K562 (cell line): ENCODE data around the gene SLC12A3. TPM values are rescaled to one million over a fixed set of nuclear protein-coding genes. Genes with fewer than 3 reads are reported as not detected.

Source experiments
- ATF3 ChIP-seq, 2 experiments: fragments of 450-650 bp in 1 of 2; sonication (generic) in 1 of 2; formaldehyde crosslinking in 1 of 2; IDR thresholded peaks in 1 of 2; conservative IDR thresholded peaks in 1 of 2; 2 replicates each; pipeline versions ENCODE4 v1.6.1 to v1.8.1; 2016 to 2023; ENCODE audit warnings: mild to moderate bottlenecking in 2 of 2, moderate library complexity in 2 of 2, inconsistent platforms in 1 of 2, missing genetic modification reagents in 1 of 2
- CHCHD3 ChIP-seq: fragments of 250-450 bp; sonication (Bioruptor Pico); IDR thresholded peaks from 2 replicates; pipeline ENCODE4 v2.1.2; 2022; ENCODE audit warnings: mild to moderate bottlenecking
- CHD1 ChIP-seq: fragments of 200-600 bp; sonication (generic); IDR thresholded peaks from one replicate; pipeline ENCODE4 v1.6.1; 2012; ENCODE audit warnings: mild to moderate bottlenecking, moderate library complexity, low read length, inconsistent platforms
- GTF2F1 ChIP-seq: IDR thresholded peaks from 2 replicates; pipeline ENCODE4 v1.6.1; 2011; ENCODE audit warnings: low read depth, low read length, improper control_type of control experiment
- JUN ChIP-seq, 2 experiments: sonication (generic) in 1 of 2; formaldehyde crosslinking in 1 of 2; IDR thresholded peaks; 2 replicates each; pipeline versions ENCODE4 v1.6.1 to v1.8.0; 2012 to 2022; ENCODE audit warnings: borderline replicate concordance in 2 of 2, mild to moderate bottlenecking in 2 of 2, improper control_type of control experiment in 1 of 2, low read depth in 1 of 2, low read length in 1 of 2, missing genetic modification reagents in 1 of 2
- MECOM ChIP-seq: fragments of 250-450 bp; sonication (Bioruptor Pico); IDR thresholded peaks from 2 replicates; pipeline ENCODE4 v1.8.0; 2022; ENCODE audit warnings: inconsistent platforms
- NFYB ChIP-seq: IDR thresholded peaks from 2 replicates; pipeline ENCODE4 v1.6.1; 2011; ENCODE audit warnings: mild to moderate bottlenecking, moderate library complexity; ENCODE audit not compliant: insufficient read length; ENCODE audit errors: extremely low read depth
- POU5F1 ChIP-seq: fragments of 150-350 bp; IDR thresholded peaks from 2 replicates; pipeline ENCODE4 v1.6.1; 2014; ENCODE audit warnings: borderline replicate concordance, low read length, low read depth, mild to moderate bottlenecking; ENCODE audit not compliant: partially characterized antibody
- RBM17 ChIP-seq: fragments of 200-400 bp; formaldehyde crosslinking; IDR thresholded peaks from 2 replicates; pipeline ENCODE4 v1.6.1; 2017; ENCODE audit warnings: low read depth, mild to moderate bottlenecking, low read length, borderline replicate concordance
- SNAPC5 ChIP-seq: fragments of 250-450 bp; sonication (Bioruptor Pico); IDR thresholded peaks from 2 replicates; pipeline ENCODE4 v1.8.0; 2021; ENCODE audit warnings: moderate library complexity, mild to moderate bottlenecking, inconsistent platforms
- TBL1XR1 ChIP-seq, 2 experiments: IDR thresholded peaks; 2 replicates each; pipeline ENCODE4 v1.6.1; 2012; ENCODE audit warnings: improper control_type of control experiment in 2 of 2, low read length in 2 of 2, mild to moderate bottlenecking in 1 of 2
- WHSC1 ChIP-seq: IDR thresholded peaks from one replicate; pipeline ENCODE4 v1.6.1; 2012; ENCODE audit warnings: low read length, control low read depth, inconsistent platforms
- ZC3H8 ChIP-seq: fragments of 450-650 bp; IDR thresholded peaks from 2 replicates; pipeline ENCODE4 v1.6.1; 2017
- ZFPM2 ChIP-seq: fragments of 250-450 bp; sonication (Bioruptor Pico); IDR thresholded peaks from 2 replicates; pipeline ENCODE4 v1.5.1; 2022; ENCODE audit warnings: mild to moderate bottlenecking
- ZNF121 ChIP-seq: sonication (generic); formaldehyde crosslinking; conservative IDR thresholded peaks from 2 replicates; pipeline ENCODE4 v1.8.0; 2022; ENCODE audit warnings: missing genetic modification reagents
- ZNF212 ChIP-seq: fragments of 450-650 bp; formaldehyde crosslinking; IDR thresholded peaks from 2 replicates; pipeline ENCODE4 v1.4.0; 2020; ENCODE audit warnings: mild to moderate bottlenecking
- ZNF444 ChIP-seq: fragments of 250-450 bp; sonication (Bioruptor Pico); IDR thresholded peaks from 2 replicates; pipeline ENCODE4 v1.4.0; 2020; ENCODE audit warnings: mild to moderate bottlenecking, moderate library complexity
- ZNF707 ChIP-seq: fragments of 250-450 bp; sonication (Bioruptor Pico); conservative IDR thresholded peaks from 2 replicates; pipeline ENCODE4 v1.8.0; 2022; ENCODE audit warnings: inconsistent platforms, mild to moderate bottlenecking, moderate library complexity
- ZNF740 ChIP-seq, 3 experiments: fragments of 200-800 bp in 1 of 3; sonication (Bioruptor generic) in 1 of 3; sonication (generic) in 1 of 3; formaldehyde crosslinking in 1 of 3; IDR thresholded peaks; 2 replicates each; pipeline versions ENCODE4 v1.6.1 to v1.8.0; 2016 to 2022; ENCODE audit warnings: mild to moderate bottlenecking in 2 of 3, missing compliant biosample characterization in 2 of 3, missing genetic modification characterization in 2 of 3, missing genetic modification reagents in 1 of 3
- ZNF785 ChIP-seq: fragments of 250-450 bp; sonication (Bioruptor Pico); IDR thresholded peaks from 2 replicates; pipeline ENCODE4 v1.4.0; 2020; ENCODE audit warnings: mild to moderate bottlenecking
- polyA plus RNA-seq, 8 experiments: library from polyadenylated mRNA; depleted of rRNA in 4 of 8; stranded (reverse) in 5 of 8; unstranded in 3 of 8; fragments of >200 nt; fragmentation: Nextera tagmentation in 2 of 8; fragmentation: Illumina TruSeq in 1 of 8; extraction: Ambion mirVana in 2 of 8; extraction: Trizol in 1 of 8; gene quantifications; 2 replicates each; pipeline versions ENCODE4 v1.2.1 to v1.2.3, GENCODE V29; 2011 to 2014; ENCODE audit warnings: inconsistent platforms in 1 of 8, missing spikeins in 1 of 8
- total RNA-seq, 7 experiments: library from RNA; depleted of rRNA in 6 of 7; stranded (reverse); fragments of >200 nt in 6 of 7; fragmentation: Illumina TruSeq in 2 of 7; extraction: Trizol in 2 of 7; gene quantifications; 2 replicates each; pipeline versions ENCODE4 v1.2.1 to v1.2.3, GENCODE V29; 2011 to 2021; ENCODE audit warnings: low replicate concordance in 1 of 7
- TF ChIP-seq, protein P1 (sequence below), 2 experiments: fragments of 450-650 bp; conservative IDR thresholded peaks; 2 replicates each; pipeline ENCODE4 v1.6.1; 2017; ENCODE audit warnings: mild to moderate bottlenecking in 2 of 2, moderate library complexity in 2 of 2
- TF ChIP-seq, protein P2 (sequence below): sonication (generic); formaldehyde crosslinking; IDR thresholded peaks from 2 replicates; pipeline ENCODE4 v1.8.0; 2023; ENCODE audit warnings: mild to moderate bottlenecking, missing genetic modification reagents

The SLC12A3 gene
- total and polyA plus RNA-seq, 9 of the 15 experiments (the other 6 are each of a cell fraction or from before 2014, with no cell fraction given), result not detected

GRCh38 chr16:56964243-56965148 lies 99.5 kb downstream of the SLC12A3 start (continued):
- no peak for TF ChIP-seq ZNF740 (CRISPR knock-in tag; IDR thresholded peaks at IDR 0.05)
- no peak for TF ChIP-seq ZNF740 (tag; IDR thresholded peaks at IDR 0.05)
- no peak for TF ChIP-seq ZNF707 (CRISPR knock-in tag)
- no peak for TF ChIP-seq ZC3H8
- TF ChIP-seq ZFPM2, result no peak
- no peak for TF ChIP-seq RBM17
- no peak for TF ChIP-seq ZNF785 (CRISPR knock-in tag)
- TF ChIP-seq, protein P1, sequence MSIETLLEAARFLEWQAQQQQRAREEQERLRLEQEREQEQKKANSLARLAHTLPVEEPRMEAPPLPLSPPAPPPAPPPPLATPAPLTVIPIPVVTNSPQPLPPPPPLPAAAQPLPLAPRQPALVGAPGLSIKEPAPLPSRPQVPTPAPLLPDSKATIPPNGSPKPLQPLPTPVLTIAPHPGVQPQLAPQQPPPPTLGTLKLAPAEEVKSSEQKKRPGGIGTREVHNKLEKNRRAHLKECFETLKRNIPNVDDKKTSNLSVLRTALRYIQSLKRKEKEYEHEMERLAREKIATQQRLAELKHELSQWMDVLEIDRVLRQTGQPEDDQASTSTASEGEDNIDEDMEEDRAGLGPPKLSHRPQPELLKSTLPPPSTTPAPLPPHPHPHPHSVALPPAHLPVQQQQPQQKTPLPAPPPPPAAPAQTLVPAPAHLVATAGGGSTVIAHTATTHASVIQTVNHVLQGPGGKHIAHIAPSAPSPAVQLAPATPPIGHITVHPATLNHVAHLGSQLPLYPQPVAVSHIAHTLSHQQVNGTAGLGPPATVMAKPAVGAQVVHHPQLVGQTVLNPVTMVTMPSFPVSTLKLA (conservative IDR thresholded peaks at IDR 0.05), result peak; percentile 31 to 54; a peak in 2 of 4 replicates
- no peak for TF ChIP-seq ZNF444
- TF ChIP-seq ZNF121, result no peak
- TF ChIP-seq SNAPC5 (CRISPR knock-in tag), result no peak
- TF ChIP-seq WHSC1, result no peak
- TF ChIP-seq GTF2F1, result no peak
- no peak for TF ChIP-seq ZNF212 (CRISPR knock-in tag)
- no peak for TF ChIP-seq TBL1XR1 (IDR thresholded peaks at IDR 0.05; ENCODE audit: low read length in 2 of 2)
- peak; percentile 97 for TF ChIP-seq ATF3 (IDR thresholded peaks at IDR 0.05)
- peak; percentile 91 for TF ChIP-seq ATF3 (CRISPR knock-in tag; conservative IDR thresholded peaks at IDR 0.05)
- TF ChIP-seq, protein P2, sequence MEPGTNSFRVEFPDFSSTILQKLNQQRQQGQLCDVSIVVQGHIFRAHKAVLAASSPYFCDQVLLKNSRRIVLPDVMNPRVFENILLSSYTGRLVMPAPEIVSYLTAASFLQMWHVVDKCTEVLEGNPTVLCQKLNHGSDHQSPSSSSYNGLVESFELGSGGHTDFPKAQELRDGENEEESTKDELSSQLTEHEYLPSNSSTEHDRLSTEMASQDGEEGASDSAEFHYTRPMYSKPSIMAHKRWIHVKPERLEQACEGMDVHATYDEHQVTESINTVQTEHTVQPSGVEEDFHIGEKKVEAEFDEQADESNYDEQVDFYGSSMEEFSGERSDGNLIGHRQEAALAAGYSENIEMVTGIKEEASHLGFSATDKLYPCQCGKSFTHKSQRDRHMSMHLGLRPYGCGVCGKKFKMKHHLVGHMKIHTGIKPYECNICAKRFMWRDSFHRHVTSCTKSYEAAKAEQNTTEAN (CRISPR knock-in tag), result no peak
- TF ChIP-seq MECOM (CRISPR knock-in tag), result no peak
- TF ChIP-seq CHCHD3 (CRISPR knock-in tag), result no peak
- no peak for TF ChIP-seq POU5F1
- no peak for TF ChIP-seq NFYB
- no peak for TF ChIP-seq CHD1
- TF ChIP-seq JUN (IDR thresholded peaks at IDR 0.05; ENCODE audit: borderline replicate concordance, low read depth, low read length), result no peak
- no peak; the same call in 1 of the 2 replicates for TF ChIP-seq JUN (CRISPR knock-in tag; IDR thresholded peaks at IDR 0.05; ENCODE audit: borderline replicate concordance)
